ENCODE results near the gene ARPC1A. TPM values are rescaled to one million over a fixed set of nuclear protein-coding genes. Genes with fewer than 3 reads are reported as not detected.
"Not testable (repeated sequence)": the region's sequence is repeated elsewhere in the genome, so short reads cannot be mapped to it uniquely, and the experiment has no call there.

The ARPC1A gene
- total RNA-seq, 1 experiment from 2014 or later = 291 TPM

DNA sequence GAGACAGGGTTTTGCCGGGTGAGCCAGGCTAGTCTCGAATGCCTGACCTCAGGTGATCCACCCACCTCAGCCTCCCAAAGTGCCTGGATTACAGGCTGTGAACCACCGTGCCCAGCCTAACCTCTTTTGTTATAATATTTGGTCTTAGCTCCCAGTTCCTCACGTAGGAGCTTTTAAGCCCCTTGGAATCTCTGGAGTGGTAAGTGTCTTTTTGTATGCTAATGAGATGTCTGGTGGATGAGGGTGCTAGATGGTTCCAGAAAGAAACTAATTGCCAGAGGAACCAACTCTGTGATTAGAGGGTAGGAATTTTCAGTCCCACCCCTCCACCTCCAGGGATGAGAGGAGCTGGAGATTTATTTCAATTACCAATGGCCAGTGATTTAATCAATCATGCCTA lies 5.3 kb upstream of the ARPC1A start:
- DNase-seq (ENCODE audit: low read depth) = no peak

DNA sequence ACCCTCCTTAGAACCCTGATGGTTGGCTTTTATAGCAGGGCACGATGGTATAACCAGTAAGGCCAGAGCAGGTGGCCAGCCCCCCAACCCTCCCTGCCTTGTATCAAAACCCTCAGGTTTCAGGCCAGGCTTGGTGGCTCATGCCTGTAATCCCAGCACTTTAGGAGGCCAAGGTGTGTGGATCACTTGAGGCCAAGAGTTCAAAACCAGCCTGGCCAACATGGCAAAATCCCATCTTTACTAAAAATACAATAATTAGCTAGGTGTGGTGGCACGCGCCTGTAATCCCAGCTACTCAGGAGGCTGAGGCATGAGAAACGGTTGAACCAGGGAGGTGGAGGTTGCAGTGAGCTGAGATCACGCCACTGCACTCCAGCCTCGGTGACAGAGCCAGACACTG lies 3.0 kb upstream of the ARPC1A start:
- DNase-seq (ENCODE audit: low read depth) = not testable (repeated sequence)

DNA sequence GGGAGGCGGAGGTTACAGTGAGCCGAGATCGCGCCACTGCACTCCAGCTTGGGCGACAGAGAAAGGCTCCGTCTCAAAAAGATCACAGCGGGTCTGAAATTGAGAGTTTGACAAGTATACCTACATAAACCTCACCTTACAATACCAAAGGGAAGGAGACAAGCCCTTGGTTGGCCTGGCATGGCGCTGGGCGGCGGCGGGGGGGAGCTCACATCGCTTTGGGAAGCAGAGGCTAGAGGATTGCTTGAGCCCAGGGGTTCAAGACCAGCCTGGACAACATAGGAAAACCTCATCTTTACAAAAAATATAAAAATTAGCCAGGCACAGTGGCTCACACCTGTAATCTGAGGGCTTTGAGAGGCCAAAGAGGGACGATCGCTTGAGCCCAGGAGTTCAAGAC lies 1.1 kb upstream of the ARPC1A start:
- DNase-seq (ENCODE audit: low read depth) = no peak

DNA sequence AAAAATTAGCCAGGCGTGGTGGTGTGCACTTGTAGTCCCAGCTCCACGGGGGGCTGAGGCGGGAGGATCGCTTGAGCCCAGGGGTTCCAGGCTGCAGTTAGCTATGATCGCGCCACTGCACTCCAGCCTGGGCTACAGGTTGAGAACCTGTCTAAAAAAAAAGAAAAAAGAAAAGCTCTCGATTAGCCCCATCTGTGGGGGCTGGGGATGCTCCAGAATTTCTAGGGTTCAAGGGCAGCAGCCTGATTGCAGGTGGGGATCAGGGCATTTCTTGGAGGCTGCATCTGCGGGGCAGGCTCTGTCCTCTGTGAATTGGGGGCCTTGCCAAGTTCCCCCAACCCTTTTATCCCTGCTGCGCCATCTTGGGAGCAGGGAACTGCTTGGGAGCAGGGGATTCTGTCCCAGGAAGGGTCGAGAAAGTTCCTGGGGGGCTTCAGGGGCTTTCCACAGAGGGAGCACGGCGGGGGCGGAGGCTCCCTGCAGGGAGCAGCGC lies 651 bp upstream of the ARPC1A start:
- DNase-seq (ENCODE audit: low read depth) = no peak

DNA sequence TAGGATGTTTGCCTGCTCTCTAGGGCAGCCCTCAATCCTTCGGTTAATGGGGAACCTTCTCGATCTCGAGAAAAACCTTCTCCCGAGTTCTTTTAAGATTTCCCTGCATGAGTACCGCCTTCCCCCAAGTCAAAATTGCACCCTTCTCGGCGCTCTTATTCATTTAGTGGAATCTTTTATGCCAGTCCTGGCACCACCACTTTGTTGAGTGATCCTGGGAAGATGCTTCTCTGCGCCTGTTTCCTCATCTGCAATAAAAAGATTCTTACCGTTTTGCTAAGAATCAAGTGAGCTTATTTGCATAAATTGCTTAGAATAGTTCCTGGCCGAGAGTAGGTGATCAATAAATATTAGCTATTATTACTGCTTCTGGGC lies 697 bp downstream of the ARPC1A start:
- no peak for DNase-seq (ENCODE audit: low read depth)

DNA sequence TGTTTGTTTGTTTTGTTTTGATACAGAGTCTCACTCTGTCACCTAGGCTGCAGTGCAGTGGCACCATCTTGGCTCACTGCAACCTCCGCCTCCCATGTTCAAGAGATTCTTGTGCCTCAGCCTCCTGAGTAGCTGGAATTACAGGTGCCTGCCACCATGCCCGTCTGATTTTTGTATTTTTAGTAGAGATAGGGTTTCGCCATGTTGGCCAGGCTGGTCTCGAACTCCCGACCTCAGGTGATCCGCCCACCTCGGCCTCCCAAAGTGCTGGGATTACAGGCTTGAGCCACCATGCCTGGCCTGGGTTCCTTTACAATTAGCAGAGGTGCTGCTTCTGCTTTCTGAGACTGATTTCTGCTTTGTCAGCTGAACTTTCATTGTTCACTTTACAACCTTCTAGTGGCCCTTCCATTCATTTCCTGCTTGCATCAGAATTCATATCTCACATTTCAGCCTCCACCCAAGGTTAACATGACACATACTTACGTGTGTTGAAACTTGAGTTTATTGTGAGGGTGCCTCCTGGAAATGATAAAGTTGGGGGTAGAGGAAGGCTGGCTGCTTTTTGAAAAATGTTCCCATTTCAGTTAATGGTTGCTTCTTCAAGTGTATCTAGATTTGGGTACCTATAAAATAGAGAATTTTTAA lies 4.7 kb downstream of the ARPC1A start:
- peak; percentile 92 for DNase-seq (ENCODE audit: low read depth)

DNA sequence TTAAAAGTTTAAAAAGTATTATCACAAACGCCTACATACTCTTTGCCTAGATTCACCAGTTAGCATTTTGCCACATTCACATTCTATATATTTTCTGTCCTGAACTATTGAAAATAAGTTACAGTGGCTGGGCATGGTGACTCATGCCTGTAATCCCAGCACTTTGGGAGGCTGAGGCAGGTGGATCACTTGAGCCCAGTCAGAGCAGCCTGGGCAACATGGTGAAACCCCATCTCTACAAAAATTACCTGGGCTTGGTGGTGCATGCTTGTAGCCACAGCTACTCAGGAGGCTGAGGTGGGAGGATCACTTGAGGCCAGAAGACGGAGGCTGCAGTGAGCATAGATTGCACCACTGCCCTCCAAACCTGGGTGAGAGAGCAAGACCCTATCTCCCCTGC lies 5.3 kb downstream of the ARPC1A start:
- DNase-seq (ENCODE audit: low read depth) = peak; percentile 35

DNA sequence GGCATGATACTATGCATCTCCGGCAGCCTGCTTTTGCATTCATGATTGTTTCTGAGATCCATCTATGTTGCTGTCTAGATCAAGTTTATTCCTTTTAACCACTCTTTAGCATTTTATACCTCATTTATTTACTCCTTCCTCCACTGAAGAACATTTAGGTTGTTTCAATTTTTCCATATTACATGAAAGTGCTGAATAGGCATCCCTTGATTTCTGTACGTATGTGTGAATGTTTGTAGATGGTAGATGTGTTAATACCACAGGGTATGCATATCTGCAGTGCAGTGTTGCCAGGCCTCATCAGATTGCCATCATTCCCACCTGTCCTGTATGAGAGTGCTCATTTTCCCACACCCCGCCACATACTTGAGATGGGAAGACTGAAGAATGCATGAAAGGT lies 13.9 kb downstream of the ARPC1A start:
- no peak for DNase-seq (ENCODE audit: low read depth)

DNA sequence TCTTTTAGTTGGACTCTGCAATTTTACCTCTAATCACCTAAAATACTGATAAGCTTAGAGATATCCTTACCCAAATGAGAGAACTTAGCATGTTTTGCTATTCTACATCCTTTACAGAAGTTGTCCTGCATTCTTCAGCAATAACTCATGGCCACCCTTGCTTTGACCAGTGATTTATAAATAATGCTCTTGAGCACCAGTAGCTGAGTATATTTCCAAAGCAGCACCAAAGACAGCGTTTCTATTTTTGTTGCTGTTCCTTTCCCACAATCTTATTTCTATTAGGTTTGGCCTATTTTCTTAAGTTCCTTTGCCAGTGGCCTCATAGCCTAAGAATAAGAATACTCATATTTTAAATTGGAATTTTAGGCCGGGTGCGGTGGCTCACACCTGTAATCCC lies 15.0 kb downstream of the ARPC1A start:
- DNase-seq (ENCODE audit: low read depth) = no peak

DNA sequence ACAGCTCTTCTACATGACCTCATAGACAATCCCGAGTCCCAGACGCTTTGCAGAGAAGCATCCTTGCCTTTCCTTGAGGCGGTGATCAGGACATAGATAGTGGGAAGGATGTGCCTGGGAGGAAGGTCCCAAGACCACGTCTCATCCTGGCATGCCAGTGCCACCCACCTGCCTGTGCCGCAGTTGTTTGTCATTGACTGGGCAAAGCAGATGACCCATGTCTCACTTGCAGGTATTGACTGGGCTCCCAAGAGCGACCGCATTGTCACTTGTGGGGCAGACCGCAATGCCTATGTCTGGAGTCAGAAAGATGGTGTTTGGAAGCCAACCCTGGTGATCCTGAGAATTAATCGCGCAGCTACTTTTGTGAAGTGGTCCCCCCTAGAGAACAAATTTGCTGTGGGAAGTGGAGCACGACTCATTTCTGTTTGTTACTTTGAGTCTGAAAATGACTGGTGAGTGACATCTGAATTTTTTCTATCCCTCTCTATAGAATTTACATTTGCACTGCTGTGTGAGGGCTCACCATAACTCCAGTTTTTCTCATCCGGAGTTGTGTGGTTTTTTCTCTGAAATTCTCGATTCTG lies 18.5 kb downstream of the ARPC1A start:
- DNase-seq (ENCODE audit: low read depth) = no peak

DNA sequence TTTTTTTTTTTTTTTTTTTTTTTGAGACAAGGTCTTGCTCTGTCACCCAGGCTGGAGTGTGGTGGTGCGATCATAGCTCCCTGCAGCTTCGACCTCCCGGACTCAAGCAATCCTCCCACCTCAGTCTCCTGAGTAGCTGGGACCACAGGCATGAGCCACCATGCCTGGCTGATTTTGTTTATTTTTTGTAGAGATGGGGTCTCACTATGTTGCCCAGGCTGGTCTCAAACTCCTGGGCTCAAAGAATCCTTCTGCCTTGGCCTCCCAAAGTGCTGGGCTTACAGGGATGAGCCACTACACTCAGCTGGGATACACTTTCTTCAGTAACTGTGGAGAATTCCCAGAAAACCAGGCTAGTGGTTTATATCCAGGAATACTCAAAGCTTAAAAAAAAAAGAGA lies 24.9 kb downstream of the ARPC1A start:
- not testable (repeated sequence) for DNase-seq (ENCODE audit: low read depth)

DNA sequence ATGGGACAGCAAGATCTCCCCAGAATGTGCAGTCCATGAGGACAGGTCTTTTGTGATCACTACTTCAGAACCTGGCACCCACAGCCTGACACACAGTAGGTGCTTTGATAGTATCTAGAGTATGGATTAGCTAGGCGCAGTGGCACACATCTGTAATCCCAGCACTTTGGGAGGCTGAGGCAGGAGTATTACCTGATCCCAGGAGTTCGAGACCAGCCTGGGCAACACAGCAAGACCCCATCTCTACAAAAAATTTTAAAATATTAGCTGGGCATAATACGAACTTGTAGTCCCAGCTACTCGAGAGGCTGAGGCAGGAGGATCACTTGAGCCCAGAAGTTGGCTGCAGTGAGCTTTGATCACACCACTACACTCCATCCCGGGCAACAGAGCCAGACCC lies 26.5 kb downstream of the ARPC1A start:
- no peak for DNase-seq (ENCODE audit: low read depth)

DNA sequence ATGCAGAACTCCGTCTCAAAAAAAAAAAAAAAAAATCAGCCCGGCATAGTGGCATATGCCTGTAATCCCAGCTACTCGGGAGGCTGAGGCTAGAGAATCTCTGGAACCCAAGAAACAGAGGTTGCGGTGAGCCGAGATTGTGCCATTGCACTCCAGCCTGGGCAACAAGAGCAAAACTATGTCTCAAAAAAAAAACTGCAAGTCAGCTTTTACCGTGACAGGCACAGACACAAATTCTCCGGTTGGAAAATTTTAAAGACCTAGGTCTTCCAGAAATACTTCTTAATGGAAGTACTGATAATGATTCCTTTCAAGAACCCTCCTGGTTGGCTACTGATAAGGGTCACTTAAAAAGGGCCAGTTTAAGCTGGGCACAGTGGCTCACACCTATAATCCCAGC lies 29.4 kb downstream of the ARPC1A start:
- DNase-seq (ENCODE audit: low read depth) = no peak

DNA sequence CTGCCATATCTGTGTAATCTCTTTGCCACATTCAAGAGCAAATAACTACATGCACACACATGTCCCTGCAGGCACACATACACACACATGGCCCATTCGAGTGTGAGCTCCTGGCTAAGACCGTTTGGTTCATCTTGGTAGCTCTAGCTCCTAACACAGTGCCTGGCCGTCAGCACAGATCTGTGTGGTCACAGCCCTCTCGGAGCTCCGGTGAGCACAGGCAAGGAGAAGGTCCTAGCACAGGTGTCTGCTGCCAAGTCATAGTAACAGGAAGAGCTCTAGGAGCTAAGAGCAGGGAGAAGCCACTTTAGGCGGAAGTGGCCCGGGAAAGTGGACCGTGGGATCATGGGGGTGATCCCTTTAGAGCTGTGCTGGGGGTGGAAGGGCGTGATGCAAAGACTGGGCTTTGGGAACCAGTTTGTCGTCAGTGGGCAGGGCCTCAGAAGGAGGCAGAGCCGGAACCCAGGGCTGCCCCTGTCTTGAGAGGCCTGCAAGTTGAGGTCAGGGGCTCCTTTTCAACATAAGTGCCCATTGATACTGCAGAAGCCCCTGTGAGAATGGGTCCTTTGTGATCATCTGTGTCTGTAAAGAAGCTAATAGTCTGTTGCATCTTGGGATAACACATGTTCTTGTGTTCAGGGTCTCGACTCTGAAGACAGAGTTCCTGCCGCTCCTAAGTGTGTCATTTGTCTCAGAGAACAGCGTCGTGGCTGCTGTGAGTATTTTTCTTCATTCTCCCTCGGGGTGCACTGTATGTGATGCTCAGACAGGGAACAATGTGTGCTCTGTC lies 32.2 kb downstream of the ARPC1A start:
- DNase-seq (ENCODE audit: low read depth) = no peak

DNA sequence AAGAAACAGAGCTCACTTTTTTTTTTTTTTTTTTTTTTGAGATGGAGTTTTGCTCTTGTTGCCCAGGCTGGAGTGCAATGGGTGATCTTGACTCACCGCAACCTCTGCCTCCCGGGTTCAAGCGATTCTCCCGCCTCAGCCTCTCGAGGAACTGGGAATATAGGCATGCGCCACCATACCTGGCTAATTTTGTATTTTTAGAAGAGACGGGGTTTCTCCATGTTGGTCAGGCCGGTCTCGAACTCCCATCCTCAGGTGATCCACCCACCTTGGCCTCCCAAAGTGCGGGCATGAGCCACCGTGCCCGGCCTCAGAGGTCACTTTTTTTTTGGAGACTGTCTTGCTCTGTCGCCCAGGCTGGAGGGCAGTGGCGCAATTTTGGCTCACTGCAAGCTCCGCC lies 32.8 kb downstream of the ARPC1A start:
- not testable (repeated sequence) for DNase-seq (ENCODE audit: low read depth)

DNA sequence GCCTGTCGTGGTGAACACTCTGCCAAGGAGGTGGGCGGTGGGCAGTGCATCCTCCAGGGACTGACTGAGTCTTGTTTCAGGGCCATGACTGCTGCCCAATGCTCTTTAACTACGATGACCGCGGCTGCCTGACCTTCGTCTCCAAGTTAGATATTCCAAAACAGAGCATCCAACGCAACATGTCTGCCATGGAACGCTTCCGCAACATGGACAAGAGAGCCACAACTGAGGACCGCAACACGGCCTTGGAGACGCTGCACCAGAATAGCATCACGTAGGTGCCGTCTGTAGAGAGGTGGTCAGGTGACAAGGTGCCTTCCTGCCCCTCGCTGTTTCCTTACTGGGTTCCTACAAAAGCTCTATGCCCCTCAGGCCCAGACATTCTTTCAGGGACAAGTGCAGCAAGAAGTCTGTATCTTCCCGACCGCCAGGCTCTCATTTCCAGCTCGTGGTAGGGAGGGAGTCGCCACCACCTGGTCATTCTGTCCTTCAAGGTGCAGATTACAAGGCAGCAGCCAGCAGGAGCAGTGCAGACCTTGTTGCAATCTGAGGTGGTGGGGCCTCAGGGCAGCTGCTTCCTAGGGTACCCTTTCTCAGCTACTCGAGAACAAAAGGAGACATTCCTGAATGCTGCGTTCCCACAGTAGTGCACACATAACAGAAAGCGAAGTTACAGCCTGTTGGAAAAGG lies 33.9 kb downstream of the ARPC1A start:
- DNase-seq (ENCODE audit: low read depth) = no peak

DNA sequence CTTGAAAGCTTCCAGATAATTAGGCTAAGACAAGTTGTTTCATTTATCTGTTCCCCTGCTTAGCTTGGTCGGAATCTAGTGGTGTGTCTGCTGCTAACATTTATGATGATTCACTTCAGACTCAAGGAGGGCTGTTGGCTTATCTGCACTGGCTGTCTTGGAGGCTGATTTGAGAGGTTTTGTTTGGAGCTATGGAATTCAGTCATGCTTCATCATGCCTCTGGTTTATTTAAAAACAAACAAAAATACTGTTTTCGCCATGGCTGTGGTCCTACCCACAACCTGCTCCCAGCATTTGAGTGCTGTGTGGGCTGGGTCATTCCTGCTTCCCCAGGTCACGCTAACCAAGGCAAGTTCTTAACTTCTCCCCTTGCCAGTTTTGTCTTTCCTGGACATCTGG lies 37.1 kb downstream of the ARPC1A start:
- DNase-seq (ENCODE audit: low read depth) = peak; percentile 89

DNA sequence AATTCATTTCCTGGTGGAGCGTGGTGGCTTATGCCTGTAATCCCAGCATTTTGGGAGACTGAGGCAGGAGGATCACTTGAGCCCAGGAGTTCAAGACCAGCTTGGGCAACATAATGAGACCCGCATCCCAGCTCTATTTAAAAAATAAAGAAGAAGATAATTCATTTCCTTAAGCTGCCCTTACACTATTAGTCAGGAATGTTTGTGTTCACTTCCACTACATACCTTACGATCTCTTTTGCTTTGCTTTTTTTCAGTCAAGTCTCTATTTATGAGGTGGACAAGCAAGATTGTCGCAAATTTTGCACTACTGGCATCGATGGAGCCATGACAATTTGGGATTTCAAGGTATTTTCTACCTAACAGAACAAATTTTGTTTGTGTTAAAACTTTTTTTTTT lies 37.6 kb downstream of the ARPC1A start:
- DNase-seq (ENCODE audit: low read depth) = no peak

DNA sequence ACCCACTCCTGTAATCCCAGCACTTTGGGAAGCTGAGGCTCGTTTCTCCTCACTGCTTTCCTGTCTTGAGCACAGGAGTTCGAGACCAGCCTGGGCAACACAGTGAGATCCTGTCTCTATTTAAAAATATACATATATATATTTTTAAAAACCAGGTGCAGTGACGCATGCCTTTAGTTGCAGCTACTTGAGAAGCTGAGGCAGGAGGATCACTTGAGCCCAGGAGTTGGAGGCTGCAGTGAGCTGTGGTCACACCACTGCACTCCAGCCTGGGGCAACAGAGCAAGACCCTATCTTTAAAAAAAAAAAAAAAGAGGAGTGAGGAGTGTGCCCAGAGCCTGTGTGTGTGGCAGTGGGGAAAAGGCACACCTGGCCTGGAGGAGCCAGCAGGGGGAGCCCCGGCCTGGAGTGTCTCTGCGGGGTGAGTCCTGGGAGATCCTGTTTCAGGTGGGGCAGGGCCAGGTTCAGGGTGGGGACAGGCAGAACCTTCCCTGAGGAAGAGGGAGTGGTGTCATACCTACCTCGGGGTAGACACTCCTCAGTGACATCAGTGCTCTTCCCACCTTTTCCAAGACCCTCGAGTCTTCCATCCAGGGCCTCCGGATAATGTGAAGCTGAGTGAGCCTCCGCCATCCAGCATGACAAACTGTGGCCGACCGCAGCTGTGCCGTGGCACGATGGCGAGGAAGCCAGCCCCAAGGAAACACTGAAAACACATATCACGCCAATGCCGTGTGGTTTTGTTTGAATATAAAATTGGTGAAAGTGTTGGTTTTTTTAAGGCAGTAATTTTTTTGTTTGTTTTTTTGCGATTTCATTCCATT lies 39.8 kb downstream of the ARPC1A start:
- DNase-seq (ENCODE audit: low read depth) = peak; percentile 42

DNA sequence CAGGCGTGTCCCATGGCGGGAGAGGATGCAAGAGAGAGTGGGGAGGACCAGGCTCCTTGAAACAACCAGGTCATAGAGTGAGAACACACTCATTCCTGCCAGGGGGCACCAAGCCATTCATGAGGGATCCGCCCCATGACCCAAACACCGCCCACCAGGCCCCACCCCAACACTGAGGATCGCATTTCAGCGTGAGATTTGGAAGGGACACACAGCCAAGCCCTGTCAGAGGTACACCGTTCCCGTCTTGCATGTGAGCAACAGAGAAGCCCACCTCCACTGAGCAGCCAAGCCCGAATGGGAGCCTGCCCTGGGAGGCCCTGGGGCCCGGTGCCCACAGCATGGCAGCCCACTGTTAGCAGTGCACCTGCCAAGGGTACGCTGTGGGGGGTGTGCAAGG lies 40.9 kb downstream of the ARPC1A start:
- no peak for DNase-seq (ENCODE audit: low read depth)

DNA sequence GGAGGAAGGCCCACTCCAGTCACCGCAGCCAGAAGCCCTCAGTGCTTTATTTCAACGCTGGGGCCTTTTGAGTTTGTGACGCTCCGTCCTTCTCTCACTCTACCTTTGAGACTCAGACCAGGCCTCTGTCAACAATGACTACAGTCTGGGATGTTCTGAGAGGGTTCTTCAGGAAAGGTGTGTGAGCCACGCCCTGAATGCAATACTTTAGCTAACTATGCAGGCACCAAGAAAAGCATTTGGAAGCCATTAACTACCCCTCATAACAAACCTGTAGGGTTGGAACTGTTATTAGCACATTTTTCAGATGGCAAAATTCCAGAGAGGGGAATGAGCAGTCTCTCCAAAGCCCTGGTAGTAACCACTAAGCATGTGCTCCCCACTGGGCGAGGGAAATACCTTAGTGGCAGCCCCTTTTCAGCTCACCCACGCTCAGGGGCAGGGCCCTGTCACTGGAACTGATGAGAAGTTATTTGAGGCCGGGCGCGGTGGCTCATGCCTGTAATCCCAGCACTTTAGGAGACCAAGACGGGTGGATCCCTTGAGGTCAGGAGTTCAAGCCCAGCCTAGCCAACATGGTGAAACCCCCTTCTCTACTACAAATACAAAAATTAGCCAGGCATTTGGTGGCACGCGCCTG lies 43.2 kb downstream of the ARPC1A start:
- peak; percentile 41 for DNase-seq (ENCODE audit: low read depth)
